GM18502 (cell line): ENCODE results near the gene COL12A1.

Experiments
- ATAC-seq: cut with Tn5 transposase; IDR thresholded peaks from one replicate; pipeline ENCODE4 v1.9.1; 2021; ENCODE audit warnings: mild to moderate bottlenecking; ENCODE audit not compliant: unreplicated experiment, poor library complexity

The COL12A1 gene

DNA sequence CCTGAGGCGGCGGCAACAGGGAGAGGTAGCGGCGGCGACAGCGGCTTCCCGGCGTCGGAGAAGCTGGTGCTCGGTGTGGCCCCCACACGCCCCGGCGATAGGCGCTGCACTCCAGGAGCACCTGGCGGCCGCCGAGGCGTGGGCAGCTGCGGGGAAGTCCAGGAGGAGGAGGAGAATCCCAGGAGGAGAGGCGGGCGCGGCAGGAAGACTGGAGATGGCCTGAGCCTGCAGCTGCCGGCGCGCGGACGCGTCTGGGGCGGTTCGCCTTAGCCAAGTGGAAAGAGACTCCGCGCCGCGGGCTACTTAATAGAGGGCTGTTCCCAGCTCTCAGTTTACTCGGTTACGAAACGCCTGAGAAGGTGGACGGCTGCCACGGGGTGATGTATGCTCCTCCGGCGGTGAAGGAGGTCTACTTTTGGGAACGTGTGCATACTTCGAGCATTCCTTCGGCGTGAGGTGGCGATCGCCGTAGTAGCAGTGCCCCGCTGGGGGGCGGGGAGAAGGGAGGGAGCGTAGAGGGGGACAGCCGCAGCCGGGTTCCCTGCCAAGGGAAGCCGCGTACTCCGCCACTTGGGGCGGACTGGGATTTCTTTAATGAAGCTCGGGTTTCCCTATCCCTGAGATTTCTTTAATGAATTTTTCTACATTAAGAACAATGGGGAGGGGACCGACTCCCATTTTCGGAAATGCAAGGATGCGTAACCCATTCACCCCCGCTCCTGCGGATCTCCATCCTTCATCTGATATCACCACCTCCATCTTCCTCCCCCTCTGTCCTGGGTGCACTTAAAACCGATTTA is at the start of gene COL12A1:
TSS of gene COL12A1 (minus strand) at position 278 of the 800 bp plus-strand sequence. CDS start 3,261 bp downstream, outside the sequence.
- ATAC-seq: no peak

DNA sequence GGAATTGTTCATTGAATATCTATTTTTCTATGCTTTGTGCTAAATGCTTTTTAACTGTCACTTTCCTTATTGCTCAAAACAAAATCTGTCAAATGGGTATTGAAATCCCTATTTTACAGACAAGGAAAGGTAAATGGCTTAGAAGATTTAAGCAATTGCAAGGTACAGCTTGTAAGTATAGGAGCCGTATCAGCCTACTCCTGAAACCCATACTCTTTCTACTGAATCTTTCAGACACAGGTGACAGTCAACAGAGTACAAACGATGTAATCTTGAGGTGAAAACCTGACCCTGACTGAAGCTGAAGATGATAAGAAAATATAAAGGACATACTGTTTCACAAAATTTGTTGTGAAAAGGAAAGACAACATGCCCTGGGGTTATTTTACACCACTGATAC is 44.7 kb upstream of the COL12A1 start:
- ATAC-seq: no peak

DNA sequence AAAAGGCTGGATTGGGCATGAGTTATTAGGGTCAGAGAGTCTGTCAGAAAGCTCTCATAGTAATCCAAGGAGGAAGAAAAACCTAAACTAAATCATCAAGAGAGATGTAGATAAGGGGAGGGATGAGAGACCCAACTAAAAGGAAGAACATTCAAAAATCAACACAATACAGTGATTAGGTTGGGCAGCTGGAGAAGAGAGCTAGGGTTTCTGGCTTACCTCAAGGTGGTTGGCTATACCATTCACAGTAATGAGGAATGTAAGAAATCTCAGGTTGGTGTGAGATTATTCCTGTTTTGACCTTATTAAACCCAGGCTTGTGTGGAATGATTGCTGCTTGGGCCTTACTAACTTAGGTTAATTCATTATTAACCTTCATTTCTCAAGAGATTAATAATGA is 44.0 kb upstream of the COL12A1 start:
- ATAC-seq: no peak

DNA sequence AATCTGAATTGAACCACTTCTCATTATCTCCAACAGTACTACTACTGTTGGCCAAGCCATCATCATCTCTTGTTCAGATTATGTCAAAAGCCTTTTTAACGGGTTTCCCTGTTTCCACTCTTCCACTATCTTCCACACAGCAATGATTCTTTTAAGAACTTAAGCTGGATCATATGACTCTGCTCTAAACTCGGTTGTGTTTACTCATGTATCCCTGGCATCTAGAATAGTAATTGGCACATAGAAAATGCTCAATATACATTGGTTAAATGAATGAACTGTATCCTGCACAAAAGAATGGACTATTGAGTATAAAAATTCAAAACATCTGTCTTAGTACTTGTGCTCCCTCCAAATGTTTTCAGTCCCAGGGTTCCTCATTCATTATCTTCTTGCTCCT is 40.5 kb upstream of the COL12A1 start:
- ATAC-seq: no peak

DNA sequence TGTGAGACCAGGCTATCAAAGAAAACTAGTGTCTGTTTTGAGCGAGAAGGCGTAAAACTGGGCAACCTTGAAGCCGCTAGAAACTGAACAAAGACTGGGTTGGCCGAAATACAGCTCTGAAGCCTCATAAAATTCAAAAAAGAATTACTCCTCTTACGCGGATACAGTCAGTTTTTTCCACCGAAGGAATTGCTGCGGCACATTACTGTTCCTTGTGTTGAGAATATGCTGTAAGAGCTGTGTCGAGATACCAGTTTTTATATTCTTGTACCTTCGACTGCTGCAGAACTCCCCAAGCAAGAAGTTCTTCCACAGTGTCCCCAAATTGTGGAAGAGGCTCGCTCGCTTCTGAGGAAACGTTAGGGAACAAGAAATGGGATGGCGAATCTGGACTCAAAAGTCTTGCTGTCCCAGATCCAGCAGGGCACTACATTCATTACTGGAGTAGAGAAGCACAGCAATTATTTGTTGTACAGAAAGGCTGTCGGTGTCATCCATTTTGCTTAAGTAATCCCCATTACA is 38.3 kb upstream of the COL12A1 start:
- ATAC-seq: peak; percentile 26

DNA sequence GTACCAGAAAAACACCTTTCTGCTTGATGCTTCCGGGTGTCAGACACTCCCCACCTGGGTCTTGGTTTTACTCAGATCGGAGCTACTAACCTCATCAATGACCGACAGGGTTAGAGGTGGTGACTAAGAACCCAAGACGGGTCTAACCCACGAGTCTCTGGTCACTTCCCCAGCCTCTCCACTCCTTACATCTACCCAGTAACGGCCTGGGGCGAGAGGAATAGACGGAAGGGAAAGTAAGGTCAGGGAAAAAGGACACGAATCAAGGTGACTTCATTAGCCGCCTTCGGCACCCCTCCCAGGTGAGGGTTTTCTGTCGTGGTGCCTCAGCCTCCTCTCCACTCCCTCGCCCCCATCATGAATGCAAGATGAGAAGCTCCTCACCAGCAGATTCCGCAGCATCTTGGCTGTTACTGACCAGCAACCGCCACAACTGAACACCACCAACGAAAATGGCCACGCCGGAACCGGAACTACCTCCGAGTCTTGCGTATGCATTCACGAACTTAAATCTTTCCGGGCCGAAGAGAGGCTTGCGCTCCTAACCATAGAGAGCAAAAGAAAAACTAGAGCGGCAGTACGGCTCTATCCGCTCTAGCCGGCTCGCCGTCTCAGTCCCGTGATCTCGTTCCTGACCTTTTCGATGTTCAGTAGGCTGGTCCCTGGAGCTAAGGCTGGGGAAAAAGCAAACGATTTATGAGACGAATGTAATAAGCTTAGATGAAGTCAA is 37.6 kb upstream of the COL12A1 start, which contains the start of gene COX7A2:
TSS of gene COX7A2 (minus strand) at position 469 of the 730 bp plus-strand sequence. CDS start at position 402, 67 bp downstream.
- ATAC-seq: peak; percentile 96

DNA sequence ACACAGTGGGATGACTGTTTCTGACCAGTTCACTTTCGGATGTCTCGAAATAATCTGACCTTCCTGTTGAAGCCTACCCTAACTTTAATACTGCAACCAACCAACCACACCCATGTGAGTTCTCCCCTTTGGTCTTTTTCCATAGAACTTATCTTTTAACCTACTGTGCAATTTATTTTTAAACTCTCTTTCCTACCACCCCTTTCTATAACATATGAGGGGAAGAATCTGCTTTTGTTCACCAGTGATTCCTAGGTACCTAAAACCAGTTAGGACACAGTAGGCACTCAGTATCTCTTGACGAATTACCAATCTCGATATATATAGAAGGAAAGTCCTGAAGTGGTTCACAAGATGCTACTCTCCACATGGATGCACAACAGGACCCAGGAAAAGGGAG is 30.8 kb upstream of the COL12A1 start:
- ATAC-seq: no peak

DNA sequence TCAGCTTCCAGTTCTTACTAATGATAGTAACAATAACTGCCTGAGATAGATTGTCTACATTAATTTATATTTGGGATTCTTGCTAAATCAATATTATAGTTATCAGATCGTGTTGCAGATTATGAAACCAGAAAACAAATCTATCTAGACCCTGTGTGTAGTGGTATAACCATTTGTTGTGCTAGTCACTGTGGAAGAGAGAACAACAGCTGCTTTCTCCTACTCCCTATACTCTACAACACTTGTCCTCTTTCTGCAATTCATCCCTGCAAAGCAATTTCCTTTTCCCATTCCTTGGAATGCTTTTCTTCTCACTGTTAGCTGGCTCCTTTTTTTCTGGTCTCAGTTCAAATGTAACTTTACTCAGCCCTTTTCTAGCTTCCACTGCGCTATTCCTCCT is 29.4 kb upstream of the COL12A1 start:
- ATAC-seq: no peak

DNA sequence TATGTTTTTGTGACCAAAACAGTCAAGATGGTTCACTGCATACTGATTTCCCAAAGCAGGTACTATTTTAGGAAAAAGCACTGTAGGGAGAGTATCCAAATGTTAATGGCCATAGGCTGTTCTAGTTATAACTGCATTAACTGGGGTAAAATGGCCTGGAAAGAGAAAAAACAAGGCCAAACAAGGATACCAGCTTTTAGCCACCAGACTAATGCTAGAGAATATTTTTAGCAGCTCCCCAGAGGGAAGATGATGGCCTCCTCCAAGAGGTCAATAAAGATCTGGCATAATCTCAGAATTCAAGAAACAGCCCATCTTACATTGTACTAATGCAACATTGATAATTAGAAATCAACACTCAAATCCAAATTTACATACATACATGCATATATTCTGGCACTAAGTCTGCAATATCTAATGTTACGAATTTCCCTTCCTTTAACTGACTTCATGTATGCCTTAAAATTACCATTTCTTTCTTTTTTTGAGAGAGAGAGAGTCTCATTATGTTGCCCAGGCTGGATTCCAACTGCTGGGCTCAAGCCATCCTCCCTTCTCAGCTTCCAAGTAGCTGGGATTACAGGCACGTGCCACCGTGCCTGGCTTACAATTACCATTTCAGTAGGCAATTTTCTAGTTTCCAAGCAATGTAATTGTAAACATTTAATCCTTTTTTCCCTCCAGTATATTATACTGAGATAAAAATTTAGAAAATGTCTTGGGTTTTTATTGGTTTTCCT is 28.4 kb upstream of the COL12A1 start:
- ATAC-seq: no peak

DNA sequence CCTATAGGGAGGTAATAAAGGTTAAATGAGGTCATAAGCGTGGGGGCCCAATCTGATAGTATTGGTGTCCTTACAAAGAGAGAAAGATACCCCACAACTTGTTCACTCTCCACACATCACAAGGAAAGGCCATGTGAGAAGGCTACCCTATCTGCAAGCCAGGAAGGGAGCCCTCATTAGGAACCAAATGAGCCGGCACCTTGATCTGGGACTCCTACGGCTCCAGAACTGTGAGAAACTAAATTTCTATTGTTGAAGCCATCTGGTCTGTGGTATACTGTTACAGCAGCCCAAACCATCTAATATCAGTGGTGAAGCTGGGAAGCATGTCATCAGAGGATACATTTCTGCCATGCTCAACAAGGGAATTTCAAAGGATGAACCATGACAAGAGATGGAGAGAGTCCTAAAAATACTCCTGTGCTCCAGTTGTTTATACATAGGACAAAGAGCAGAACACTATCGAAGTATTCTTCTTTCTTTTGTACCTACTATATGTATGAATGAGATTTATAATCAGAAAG is 27.3 kb upstream of the COL12A1 start:
- ATAC-seq: no peak

DNA sequence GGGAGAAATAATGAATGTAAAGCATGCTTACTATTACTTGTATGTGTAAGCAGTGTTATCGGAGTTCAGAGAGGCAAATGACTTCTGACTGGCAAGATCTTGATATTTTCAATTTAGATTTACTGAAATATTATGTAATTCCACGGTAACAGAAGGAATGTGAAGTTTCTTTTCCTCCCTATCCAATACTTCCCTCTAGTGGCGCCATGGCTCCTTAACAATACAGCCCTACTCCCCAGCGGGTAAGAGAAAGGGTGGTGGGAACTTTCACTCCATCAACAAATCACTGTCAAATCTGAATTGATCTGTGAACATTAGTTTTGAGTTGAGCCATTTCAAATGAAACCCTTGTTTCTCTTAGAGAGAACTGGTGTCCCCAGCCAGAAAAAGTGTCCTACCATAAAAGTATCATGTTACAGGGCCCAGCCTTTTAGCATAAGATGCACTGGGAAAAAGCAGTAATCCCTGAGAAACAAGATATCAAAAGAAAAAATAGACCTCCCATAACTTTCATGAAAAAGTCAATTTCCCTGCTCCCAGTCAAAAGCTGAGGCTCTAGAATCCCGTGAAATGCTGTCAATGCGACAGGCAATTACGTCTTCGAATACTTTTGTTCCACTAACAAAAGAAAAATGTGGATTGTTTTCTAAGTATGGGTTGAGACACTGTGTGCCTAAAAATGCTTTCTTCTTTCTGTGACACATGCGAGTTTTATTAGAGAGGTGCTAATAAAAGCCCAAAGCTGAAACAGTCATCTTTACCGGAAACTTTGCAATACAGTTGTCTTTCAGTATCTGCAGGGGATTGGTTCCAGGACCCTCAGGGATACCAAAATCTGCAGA is 24.9 kb upstream of the COL12A1 start:
- no peak for ATAC-seq

DNA sequence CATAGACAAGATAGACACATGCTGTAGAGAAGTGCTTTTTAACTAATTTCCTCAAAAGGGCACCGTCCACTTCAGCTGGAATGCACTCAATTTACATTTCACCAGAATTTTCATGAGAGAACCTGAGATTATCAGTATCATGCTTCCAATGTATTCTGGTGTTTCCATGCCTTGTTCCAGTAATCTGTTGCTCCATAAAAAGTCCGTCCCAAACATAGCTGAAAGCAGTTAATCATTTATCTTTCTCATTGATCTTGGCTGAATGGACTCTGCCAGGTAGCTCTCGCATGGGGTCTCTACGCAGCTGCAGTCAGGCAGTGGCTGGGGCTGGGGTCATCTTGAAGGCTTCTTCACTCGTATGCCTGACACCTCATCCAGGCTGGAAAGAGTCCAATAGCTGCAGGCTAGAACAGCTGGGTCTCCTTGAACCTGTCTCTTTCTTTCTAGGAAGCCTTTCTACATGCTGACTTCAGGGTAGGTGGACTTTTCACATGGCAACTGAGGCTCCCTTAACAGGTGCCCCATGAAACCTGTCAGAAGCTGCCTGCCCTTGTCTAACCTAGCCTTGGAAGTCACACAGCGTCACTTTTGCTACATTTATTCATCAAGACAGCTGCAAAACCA is 18.6 kb upstream of the COL12A1 start:
- ATAC-seq: no peak

DNA sequence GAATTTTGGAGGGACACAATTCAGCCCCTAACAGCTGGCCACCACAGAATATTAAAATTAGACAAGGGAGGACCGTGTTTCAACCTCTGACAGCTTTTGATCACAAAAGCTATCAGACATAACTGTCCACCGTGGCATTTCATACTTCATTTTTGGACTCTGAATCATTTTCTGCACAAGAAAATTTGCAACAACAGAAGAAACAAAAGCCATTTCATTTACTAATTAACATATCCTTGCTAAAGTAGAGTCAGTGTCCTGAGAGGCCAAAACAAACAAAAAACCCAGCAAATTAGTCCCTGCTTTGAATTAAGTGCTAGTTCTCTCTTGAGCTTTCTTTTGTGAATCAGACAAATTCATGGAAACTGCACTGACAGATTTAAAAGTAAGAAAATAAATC is 17.6 kb upstream of the COL12A1 start:
- ATAC-seq: no peak

DNA sequence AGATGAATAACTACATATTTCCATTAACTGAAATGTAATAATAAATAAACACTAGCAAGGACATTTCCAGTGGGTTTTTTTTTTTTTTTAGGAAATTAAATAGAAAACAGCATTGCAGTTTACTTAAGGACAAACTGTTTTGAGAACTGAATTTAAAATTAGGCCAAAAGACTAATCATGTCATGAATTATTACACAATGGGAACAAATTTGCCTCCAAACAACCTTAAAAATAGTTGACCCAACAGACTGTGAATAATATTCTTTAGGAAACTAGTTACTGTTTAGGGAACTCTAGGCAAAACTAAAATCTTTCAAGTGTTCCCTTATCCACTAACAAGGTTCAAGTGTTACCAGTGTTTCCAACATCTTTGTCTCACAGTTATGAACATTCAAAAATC is 16.4 kb upstream of the COL12A1 start:
- no peak for ATAC-seq

DNA sequence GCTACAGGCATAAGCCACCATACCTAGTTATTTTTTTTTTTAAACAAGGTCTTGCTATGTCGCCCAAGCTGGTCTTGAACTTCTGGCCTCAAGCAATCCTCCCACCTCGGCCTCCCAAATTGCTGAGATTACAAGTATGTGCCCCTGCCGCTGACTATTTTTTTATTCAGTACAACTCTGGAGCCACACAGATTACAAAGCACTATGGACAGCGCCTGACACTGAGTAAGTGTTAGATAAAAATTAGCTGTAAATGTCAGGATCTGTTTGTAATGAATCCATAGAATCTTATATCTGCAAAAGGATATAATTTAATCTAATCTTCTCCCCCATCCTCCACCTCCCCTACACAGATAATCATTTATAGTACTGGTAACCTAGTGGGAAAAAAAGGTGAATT is 15.3 kb upstream of the COL12A1 start:
- ATAC-seq: no peak

DNA sequence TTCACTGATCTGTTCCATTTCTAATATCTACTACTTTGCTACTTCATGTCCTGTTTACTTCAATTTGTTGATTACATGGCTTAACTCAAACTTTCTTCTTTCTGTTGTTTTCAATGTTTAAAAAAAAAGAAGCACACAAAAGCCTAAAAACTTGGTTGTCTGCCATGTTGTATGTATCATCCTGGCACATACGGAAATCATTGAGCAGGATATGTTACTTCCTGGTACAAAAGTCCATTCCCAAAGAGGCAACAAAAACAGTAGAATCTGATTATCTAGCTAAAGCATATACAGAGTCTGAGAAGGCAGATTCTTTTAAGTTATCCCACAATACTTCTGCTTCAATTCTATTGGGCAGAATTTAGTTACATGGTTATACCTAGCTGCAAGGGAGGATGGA is 14.5 kb upstream of the COL12A1 start:
- no peak for ATAC-seq

DNA sequence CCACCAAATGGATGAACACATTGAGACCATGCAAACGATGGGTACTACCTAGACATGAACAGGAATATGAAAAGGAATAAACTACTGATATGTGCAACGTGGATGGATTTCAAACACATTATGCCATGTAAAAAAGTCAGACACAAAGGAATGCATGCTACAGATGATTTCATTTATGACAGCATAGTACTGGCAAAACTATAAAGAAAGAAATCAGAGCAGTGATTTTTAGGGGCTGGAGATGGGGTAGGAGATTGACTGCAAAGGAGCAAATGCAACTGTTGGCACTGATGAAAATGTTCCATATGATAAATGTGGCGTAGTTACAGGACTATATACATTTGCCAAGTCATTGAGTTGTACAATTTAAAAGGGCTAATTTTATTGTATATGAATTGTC is 13.4 kb upstream of the COL12A1 start:
- ATAC-seq: no peak

DNA sequence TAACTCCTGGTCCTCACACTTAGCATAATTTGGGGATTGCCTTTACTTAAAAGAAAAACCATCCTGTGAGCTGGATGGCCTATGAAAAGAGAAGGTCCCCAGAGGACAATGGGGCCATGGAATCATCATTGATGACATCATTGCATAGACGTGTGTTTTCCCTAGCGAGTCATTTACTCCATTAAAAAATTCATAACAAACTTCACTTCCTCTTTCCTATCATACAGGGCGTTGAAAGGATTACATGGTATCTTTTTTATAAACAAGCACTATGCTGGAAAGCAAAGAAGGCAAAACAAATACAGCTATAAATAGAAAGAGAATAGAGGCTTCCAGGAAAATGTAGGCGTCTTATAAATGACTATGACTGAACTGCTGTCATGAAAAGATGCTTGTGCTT is 11.3 kb upstream of the COL12A1 start:
- no peak for ATAC-seq

DNA sequence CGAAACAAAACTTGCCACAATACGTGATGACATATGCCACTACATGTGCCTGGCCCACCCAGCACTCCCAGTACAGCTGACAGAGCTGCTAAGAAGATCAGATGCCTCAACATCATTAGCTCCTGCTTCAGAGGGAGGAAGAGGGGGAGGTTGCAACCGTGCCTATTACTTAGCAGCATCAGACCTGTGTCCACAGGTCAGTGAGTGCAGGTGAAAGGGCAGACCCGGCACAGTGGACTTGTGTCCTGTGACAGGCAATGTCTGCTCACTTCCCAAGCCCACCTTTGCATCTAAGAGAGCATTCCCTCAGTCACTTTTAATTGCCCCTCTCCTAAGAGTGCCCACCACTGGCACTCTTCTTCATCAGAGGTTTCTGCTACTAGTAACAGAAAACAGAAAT is 9.4 kb upstream of the COL12A1 start:
- no peak for ATAC-seq
